DMS114 treated with DMSO at 0.1 percent for 48 hours (cell line): Measurements from ENCODE around the gene GGT6.

Source experiments
- DNase-seq: peaks from one replicate; lab custom pipeline; 2025; ENCODE audit not compliant: unreplicated experiment; lab: John Stamatoyannopoulos, UW

GGT6 gene

DNA sequence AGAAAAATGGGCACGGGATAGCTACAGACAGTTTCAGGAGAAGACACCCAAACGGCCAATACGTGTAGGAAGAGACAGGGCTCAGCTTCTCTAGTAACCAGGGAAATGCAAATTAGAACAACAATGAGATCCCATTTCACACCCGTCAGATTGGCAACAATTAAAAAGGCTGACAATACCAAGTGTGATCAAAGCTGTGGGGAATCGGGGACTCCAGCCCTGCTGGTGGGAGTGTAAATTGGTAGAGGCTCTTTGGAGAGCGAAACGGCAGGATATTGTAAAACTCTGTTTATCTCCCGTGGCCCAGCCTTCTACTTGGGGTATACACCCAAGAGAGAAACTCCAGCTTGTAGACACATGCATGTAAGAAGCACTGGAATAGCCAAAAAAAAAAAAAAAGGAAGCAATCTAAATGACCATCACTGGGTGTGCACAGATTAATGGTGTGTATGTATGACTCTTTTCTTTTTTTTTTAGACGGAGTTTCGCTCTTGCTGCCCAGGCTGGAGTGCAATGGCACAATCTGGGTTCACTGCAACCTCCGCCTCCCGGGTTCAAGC, 32.7 kb downstream of the GGT6 start:
- no peak for DNase-seq

DNA sequence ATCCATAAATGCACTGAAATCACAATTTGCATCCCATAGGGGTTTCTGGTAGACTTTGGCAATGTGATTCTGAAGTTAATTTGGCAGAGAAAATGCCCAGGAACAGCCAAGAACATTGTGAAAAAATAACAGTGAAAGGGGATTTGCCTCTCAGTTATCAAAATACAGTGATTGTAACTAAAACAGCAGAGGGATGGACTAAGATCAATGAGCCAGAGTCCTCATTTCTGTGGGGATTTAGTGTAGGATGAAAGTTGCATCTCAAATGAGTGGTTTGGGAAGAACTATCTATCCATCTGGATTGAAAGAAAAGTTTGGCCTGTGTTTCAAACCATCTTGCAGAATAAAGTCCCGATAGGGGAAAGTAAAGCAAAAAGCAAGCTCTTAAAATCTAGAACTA, 33.2 kb downstream of the GGT6 start:
- DNase-seq = no peak

DNA sequence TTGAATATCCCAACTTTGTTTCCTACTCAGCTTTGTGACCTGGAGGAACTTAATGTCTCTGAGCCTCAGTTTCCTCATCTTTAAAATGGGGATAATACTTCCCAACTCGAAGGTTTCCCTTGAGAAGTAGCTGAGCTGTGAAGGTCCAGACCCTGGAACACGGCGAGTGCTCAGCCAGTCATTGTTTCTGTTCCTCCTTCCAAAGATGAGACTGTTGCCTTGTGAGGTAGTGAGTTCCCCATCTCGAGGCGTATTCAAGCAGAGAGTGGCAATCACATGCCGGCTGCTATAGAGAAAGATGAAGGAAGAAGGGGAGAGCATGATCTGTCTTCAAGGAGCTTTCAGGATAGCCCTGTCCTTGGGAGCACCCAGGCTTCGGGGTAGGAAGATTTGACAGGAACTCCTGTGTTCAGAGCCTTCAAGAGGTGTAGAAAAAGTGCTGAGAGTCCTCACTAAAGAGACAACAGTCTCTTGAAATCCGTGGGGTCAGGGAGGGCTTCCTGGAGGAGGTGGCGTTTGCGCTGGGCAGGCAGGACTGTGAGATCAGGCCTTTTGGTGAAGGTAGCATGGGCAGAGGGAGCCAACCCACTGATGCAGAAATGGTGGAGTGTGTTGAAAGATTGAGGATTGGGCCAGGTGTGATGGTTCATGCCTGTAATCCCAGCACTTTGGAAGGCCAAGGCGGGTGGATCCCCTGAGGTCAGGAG, 34.5 kb downstream of the GGT6 start:
- DNase-seq = no peak

DNA sequence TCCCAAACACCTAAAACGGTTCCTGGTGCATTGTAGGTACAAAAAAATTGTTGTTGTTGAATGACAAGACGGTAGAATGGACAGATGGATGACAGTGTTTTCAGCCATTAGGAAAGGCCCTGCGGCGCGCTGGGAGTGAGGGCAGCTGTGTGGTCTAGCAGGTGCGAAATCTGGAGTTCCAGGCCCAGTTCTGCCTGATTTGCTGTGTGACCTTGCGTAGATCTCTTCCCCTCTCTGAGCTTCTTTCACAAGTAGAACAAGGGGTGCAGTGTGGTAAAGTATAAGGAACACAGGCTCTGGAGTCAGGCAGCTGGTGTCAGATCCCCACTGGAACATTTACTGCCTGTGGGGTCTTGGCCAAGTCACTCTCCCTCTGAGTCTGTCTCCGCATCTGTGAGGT, 36.4 kb downstream of the GGT6 start:
- no peak for DNase-seq

DNA sequence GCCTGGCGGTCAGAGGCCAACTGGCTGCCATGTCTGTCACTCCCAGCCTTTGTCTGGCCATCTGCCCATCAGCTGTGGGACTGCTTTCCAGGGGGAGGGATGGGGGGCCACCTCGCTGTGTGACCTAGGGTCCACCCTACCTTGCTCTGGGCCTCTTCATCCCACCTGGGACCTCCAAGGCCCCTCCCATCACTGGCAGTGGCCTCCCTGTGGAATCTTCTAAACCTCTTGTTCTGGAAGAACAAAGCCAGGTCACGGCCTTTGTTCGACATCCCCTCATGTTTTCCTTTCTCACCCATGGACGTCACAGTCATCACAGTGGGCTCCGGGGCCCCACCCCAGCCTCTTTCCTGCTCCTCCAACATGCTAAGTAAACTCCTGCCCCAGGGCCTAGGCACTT, 37.7 kb downstream of the GGT6 start:
- no peak for DNase-seq

DNA sequence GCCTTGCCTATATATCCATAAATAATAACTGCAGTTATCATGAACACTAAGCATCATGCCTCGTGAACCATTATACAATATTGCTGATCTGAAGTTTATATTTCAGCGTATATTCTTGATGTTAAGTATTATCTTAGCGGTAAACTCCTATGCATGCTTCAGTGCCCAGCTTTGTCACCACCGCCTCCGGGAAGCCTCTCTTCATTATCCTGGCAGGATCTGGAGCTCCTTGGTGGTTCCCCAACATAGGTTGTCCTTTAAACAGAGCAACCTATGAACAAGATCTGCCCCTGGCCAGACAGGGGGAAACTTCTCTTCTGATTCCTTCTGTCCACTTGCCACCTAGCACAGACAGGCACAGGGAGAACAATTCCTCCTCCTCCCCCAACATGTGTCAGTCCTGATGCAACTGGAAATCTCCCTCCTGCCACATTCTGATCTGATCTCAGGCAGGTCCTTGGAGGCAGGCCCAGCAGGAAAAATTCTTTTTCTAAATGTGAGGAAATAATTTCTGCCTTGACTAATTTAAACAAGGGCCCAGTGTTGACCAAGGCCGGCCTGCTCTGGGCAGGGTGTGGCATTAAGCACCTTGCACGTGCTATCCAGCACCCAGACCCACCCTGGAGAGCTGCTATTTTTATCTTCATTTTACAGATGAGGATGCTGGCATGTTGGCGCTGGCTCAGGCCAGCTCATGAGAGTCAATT, 39.3 kb downstream of the GGT6 start:
- no peak for DNase-seq

DNA sequence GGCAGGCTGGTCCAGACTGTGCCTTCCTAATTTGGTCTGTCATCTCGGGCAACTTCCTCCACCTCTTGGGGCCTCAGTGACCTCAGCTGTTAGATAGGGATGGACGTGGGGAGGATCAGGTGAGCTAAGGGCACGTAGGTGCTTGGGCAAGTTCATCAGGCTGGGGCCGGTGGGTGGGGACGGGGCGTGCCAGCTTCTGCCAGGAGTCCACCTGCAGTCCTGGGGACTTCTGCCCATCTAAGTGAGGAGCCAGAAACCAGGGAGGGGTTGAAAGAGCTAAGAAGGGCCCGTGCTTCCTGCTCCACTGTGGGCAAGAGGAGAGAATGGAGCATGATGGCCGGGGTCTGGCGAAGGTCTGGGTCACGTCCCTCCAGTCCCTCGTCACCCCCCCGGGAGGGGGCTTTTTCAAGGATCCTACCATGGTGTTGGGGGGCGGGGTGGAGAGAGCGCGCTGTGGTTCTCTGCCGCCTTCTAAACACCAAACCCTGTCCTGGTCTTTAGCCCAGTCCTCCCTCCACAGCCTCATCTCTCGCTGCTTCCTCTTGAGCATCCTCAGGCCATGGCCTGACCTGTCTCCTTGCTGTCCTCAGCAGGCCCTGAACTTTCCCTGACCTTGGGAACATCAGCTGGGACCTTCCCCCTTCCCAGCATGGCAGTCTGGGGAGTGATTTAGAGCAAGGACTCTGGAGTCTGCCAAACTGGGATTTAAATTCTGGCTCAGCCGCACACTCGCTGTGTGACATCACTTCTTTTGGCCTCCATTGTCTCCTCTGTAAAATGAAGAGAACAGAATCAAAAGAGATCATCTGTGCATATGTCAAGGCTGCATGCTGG, 40.1 kb downstream of the GGT6 start:
- DNase-seq = no peak

DNA sequence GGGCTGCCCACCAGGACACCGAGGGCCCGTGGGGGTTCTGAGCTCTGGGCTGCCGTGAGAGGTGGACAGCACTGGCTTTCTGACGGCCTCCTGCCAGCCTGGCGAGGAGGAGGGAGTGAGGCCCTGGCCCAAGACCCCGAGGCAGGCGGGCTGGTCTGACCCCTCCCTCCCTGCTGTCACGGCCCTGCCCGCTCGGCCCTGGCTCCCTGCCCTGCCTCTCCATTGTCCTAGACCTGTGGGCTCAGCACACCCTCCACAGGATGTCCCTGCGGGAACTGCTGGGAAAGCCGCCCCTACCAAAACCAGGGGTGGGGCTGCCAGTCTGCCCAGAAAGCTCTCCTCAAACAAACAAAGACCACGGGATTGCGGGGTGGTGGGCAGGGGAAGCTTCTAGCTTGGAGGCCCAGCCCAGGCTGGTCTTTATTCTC, 41.0 kb downstream of the GGT6 start:
- DNase-seq = no peak

DNA sequence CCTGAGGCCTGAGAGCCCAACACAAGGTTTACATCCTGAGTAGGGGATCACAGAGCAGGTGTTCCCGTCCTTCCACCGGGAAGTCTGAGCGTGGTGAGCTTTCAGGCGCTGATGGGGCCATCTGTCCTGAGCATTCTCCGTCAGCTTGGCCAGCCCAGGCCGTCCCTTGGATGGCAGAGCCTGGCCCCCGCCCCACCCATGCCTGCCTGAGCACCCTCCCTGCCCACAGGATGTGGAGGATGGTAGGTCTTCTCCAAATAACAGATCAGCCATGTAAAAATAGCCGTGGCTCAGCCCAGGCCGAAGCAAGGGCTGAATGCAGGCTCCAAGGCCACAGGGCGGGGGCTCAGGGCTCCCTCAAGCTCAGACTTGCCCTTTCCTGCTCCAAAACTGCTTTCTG, 41.5 kb downstream of the GGT6 start:
- DNase-seq = no peak

DNA sequence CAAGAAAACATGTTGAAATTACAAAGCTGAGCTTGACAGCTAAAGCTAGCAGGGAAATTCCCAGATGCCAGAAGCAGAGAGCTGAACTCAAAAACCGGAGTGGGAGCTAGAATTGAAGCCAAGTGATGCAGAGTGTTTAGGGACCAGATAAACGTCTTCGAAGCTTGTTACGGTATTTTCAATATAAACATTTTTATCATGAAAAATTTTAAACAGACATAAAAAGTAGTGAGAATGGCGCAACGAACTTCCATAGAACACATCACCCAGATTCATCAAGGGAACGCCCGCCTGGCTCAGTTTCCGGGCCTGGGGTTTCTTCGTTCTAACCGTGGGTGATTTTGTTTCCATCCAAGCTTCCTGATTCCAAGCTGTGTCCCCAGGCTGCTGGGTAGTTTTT, 43.6 kb downstream of the GGT6 start:
- DNase-seq = no peak

DNA sequence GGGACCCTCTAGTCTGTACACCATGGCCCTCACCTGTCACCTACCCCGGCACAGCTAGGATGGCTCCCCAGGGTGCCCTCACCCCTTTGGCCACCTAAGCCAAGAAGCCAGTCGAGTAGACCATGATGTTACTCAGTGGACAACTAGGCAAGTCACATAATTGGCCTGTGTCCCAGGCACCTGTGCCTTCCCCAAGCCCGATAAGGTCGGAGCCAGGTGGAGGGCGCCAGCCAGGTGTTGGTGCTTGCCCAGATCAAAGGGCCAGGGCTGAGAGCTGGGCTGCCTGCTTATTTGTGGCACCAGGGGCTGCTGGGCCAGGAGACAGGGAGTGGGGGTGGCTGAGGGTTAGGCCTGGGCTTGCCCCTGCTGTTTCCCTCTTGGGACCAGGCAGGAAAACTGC, 44.9 kb downstream of the GGT6 start:
- DNase-seq = no peak

DNA sequence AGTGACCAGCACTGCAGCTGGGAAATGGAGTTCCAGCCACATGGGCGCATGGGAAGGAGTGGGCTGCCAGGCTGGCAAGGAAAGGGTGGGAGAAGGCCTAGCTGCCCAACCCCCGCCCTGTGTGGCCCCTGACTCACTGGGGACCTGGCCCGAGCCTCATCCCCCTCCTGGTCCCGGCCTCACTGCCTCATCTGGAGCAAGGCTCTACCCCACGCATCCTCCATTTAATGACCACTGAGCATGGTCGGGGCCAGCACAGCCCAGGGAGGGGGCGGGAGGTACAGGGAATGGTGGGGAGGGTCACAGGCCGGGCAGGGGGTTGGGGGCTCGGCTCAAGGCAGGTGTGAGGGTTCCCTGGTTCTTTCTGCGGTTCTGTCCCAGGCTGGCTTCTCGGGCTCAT, 45.6 kb downstream of the GGT6 start:
- no peak for DNase-seq

DNA sequence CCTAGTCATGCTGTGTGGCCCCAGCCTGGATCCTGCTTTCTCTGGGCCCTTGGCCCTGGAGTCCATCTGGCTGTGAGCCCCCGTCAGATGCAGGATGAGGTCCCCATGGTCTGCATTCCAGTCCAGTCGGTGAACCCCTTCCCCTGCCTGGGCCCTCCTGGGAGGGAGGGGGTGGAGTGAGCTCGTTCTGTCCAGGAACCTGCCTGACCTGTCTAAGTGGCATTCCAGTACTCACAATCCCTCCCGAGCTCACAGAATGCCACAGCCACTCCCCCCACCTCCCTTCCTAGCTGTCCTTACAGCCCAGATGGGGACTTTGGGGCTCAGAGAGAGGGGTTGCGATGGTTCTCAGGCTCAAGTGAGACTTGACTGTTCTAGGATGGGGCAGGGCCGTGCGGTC, 46.2 kb downstream of the GGT6 start:
- DNase-seq = no peak

DNA sequence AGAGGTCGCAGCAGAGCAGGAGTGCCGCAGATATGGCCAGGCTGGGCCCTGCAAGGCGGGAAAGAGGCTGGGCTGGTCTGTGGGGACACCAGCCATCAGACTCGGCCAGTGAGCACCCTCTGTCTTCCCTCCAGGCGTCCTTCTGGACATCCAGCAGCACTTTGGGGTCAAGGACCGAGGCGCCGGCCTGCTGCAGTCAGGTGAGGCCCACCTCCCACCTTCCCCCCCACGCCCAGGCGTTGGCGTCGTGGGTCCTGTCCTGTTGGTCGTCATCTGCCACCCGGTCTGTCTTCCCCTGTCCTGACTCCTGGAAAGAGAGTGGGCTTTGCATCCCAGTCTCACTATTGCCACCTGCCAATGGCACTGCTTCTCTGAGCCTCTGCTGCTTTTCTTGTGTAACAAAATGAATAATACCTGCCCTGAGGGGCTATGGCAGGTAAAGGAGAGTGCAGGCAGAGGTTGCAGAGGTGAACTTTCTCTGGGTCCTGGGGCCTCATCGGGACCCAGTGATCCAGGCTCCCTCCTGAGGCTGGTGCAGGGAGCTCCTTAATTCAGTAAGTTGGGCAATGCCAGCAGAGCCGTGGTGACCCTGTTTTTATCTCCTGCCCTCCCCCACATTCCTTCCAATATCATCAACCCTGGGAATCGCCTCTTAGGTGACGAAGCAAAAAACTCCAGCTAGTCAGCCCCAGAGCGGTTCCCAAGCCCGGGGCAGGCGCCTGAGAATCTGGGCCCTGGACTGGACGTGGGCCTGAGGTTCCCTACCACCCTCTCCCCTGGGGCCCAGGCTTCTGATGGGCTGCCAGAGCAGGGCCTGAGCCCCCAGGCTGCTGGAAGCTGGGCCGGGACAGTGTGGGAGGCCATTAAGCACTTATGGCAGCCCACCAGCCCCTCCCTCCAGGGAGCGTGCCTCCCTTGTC, 47.0 kb downstream of the GGT6 start:
- DNase-seq = no peak

DNA sequence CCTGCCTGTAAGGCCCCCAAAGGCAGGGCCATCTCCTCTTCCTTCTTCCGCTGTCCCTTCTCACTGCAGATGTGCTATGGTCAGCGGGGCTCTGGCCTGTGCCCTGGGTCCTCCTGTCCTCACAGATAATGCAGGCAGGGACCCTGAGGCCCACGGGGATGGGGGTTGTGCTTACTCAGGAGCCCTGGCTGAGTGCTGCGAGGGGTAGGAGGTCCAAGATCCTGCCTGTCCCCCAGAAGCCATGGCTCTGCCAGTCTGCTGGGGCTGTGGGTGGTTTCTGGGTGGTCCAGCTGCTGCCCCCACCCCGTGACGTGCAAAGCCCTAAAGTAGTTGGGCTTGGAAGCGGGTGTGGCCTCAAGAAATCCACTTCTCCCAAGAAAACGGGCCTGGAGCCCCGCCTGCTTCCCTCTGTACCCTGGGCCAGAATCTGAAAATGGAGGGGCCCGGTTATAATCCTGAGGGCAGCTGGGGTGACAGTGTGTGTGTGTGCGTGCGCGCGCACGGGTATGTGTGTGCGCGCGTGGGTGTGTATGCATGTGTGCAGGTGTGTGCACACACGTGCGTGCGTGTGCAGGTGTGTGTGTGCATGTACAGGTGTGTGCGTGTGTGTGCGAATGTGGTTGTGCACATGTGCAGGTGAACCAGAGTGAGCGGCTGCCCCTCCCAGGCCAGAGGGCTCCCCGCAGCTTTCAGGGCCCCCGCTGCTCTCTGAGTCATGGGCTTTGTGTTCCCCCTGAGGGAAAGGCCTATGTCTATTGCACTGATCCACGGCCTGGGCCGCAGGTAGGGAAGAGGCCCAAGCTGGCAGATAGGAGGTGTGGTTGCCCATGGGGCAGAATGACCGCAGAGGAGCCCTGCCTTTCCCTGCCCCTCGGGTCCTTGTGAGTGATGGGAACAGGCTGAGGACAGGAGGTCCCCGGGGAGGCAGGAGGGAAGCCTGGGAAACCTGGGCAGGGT, 47.9 kb downstream of the GGT6 start:
- no peak for DNase-seq

DNA sequence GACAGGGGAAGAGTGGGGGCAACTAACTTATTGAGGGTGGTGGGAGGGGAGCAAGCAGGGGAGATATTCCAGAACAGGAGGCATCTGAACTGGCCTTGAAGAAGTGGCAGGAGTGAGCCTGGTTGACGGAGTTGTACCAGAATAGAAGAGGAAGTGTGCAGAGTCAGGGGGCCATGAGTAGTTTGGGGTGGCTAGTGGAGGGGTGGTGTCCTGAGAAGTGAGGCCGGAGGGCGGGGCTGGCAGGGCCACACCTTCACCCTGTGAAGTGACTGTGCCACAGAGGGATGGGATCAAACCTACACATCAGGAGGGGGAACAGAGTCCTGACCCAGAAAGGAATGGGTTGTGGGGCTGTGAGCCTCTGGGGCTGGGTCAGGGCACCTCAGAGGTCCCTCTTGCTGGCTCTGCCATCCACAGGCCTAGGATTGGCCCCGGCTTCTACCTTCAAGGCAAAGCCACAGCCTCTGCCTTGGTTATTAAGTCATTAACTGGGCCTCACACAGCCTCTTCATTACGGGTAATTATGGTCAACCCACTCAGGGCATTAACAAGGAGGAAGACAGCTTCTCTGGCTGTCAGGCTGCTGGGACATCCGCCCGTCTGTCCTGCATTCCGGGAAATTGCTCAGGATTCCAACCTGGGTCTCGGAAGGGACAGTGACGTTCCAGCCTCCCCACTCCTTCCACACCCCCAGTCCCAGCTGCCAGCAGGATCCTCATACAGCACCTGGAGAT, 49.0 kb downstream of the GGT6 start:
- DNase-seq = no peak

DNA sequence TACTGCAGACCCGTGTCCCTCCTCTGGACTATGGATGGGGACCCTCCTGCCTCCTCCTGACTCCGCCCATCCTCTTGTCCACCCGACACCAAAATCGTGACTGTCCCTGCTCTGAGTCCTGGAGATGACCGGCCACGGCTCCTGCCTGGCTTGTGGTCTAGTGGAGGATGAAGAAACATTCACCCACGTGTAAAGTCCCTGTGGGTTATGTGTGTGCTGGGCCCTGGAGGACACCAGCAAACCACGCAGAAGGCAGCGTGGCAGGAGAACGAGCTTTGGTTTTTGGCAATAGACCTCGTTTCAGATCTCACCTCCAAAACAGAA, 49.8 kb downstream of the GGT6 start:
- DNase-seq = no peak

DNA sequence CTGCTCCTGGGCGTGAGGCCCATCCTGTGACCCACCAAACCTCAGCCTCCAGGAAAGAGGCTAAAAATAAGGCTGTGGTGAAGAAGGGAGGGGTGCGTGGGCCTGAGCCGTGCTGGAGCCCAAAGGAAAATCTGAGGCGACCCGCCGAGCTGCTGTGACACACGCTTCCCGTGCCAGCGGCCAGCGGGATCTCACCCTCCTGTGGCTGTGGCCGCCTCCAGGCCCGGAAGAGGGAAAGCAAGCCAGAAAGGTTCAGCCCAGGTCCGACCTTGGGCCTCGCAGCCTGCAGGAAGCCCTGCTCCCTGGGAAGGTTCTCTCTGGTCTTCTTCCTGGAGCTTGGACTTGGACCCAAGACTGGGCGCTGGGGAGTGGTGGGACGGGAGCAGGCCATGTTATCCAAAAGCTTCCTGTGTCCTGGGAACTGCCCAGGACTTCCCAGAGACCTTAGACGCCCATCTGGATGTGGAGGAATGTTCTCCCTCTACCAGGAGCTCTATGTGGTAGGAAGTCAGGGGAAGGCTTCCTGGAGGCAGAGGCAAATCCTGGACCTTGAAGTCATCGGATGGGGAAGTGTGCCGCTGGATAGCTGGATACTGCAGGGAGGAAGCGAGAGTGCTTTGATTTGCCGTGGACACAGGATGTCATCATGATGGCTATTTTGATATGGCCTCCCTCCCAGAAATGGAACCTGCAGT, 50.3 kb downstream of the GGT6 start:
- DNase-seq = no peak
